ENCODE data around the gene COX6A1.

Gene COX6A1

DNA sequence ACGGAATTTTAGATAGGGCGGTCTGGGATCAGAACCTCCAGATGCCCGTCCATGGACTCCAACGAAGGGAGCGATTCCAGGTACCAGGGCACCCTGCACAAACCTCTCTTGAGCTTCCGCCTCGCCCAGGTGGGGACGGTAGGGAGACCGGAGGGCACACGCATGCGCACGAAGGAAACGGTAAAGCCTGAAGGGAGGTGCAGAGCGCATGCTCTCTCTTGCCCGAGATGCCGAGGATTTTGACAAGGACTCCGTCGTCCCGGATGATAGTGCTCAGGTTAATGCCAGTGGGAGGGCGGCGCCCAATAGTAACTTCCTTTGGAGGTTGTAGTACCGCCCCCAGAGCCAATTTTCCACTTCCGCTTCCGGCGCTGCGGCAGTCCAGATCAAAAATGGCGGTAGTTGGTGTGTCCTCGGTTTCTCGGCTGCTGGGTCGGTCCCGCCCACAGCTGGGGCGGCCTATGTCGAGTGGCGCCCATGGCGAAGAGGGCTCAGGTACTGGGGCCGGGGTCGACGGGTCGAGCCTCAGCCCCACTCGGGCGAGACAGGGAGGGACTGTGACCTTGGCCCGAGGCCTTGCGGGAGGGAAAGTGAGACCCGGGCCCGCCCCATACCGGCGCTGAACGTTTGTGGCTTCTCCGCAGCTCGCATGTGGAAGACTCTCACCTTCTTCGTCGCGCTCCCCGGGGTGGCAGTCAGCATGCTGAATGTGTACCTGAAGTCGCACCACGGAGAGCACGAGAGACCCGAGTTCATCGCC lies at the start of gene COX6A1:
Gene COX6A1, plus strand, starts transcription at position 379 of the 760 bp plus-strand sequence. Its CDS starts 14 bp downstream, at position 393.
- DNase-seq = peak; percentile 99

DNA sequence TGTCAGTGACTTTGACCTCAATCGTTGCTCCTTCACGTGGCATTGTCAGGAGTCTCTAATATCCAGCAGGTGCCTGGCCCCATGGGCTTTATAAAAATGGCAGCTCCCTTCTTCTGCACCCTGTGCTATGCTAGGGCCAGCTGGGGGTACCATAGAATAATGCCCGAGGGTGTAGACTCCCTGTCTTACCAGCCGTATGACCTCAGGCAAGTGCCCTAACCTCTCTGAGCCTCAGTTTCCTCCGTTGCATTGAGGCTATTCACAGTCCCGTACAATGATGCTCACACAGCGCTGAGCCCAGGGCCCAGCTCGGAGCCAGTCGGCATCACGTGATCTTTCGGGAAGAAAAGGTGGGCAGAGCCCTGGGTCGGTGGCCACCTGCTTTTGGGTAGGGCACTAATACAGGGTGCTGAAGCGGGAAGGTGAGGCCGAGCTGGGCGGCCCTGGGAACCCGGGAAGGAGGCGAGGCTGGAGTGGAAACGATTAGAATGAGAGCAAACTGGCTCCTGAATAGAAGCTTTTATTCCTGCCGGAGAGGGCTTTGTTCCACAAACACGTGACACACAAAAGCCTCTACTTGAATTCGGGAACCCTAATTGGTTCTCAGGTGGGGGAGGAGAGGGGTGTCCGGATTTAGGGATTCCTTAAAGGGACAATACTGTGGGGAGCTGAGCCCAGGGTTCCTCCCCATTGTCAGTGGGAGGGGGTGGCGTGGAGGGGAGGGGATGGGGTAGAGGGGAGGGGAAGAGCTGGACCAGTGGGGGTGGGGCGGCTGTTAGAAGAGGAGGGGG lies 49.0 kb upstream of the COX6A1 start:
- DNase-seq = peak in 1 of 2 experiments; percentile 26

GRCh38 chr12:120390540-120391120 lies 47.3 kb upstream of the COX6A1 start:
- DNase-seq = no peak

DNA sequence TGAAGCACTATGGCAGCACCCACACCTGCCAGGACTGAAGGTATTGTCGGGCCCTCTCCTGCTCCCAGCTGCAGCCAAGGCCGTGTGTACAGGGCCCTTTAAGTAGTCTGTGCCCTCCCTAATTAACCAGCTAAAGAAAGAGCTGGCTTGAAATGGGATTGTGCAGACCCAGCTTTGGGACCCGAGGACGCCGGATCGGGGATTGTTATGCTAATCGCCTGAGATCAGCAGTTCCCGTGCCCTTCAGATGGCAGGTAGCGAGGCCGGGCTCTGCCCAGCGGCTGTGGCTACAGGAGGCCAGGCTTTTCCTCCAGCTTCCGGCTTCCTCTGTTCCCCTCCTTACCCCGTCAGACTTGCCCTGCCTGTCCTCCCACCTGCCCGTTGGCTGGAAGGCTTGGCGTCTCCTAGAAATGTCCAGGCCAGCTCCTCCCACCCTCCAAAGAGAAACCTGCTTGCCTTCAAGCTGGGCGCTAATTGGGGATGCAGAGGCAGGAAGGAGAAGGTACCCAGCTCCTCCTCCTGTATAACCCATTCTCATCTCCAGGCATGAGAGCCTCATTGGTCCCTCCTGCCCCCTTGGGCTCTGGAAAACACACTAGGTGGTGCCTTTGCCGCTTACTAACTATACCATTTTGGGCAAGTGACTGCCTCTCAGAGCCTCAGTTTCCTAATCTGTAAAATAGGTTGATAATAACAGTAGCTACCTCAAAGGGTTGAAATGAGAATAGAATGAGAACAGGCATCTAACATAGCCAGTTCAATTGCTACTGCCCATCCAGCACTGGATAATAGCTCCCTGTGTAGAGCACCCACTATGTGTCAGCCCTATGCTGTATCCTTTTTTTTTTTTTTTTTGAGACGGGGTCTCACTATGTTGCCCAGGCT lies 43.2 kb upstream of the COX6A1 start:
- DNase-seq = peak; percentile 17 to 55

GRCh38 chr12:120397824-120398540 lies 39.9 kb upstream of the COX6A1 start:
- no peak for DNase-seq

GRCh38 chr12:120399531-120399930 lies 38.4 kb upstream of the COX6A1 start:
- peak in 1 of 2 experiments; percentile 24 for DNase-seq

DNA sequence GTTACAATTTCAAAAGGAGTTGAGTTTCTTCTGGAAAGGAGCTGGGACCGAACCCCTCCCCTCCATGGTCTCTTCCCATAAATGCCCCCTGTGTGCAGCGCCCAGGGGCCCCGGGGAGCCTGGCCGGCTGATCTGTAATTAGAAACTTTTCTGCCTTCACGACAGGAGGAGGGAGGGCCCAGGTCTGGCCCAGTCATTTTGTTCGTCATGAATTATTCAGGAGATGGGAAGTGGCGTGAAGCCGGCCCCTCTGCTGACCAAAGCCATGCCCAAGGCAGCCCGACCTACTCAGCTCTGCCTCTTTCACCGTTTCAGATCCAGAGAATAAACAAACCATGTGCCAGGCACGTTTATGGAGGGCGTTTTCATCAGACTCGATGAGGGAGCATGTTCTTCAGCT lies 35.7 kb upstream of the COX6A1 start:
- DNase-seq = peak in 1 of 2 experiments; percentile 13

DNA sequence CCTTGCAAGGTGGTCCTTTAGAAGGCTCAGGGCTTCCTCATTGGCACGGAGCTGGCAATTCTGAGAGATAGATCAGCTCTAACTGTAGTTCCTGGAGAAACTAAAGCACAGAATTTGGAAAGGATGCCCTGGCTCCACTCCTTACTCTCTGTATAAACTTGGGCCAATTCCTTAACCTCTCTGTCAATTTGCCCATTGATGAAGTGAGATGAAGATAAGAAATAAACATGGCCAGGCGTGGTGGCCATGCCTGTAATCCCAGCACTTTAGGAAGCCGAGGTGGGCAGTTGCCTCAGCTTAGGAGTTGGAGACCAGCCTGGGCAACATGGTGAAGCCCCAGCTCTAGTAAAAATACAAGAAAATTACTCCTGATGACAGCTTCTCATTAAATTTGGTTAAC lies 34.0 kb upstream of the COX6A1 start:
- no peak for DNase-seq

DNA sequence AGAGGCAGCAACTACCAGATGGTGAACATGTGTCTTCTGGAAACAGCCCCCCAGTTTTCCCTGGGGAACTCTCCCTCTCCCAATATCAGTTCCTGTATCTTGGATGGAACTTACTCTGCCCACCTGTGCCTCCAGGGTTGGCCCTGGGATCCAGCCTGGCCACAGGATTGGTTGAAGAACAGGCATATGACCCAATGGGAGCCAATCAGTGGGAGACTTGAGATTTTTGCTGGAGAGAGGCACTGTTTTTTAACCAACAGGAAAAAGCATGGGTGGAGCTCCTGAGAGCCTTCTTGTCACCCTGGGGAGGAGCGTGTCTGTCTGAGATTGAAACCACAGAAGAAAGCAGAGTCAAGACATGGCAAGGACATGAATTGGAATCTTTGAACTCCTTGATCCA lies 33.6 kb upstream of the COX6A1 start:
- no peak for DNase-seq

- no peak for DNase-seq
Measured at GRCh38 chr12:120406069-120406468, 31.8 kb upstream of the COX6A1 start.

DNA sequence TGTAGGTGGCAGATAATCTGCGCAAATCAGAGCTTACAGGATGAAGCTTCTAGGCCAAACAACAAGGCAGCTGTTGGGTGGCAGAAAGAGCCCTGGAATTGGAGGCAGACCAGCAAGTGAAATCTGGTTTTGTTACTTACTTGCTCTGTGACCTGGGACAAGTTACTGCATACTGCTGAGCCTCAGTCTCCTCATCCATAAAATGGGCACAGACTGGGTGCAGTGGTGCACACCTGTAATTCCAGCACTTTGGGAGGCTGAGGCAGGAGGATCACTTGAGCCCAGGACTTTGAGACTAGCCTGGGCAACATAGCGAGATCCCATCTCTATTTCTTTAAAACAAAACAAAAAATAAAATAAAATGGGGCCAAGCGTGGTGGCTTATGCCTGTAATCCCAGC lies 31.4 kb upstream of the COX6A1 start:
- no peak for DNase-seq

DNA sequence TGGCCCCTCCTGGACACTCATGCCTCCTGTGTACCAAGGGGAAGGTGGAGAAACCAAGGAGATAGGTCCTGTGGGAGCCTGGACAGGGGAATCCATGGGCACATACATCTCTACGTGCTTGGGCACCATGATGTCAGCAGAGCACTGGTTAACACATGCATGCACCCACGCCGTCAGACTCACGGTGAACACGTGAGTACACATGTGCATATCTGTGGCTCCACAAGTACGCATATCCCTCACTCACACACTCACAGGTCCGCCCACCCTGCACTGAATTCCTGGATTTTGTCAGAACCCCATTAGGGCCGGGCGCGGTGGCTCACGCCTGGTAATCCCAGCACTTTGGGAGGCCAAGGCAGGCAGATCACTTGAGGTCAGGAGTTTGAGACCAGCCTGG lies 29.1 kb upstream of the COX6A1 start:
- DNase-seq = no peak

- no peak for DNase-seq
Measured at GRCh38 chr12:120412421-120412820, 25.5 kb upstream of the COX6A1 start.

DNA sequence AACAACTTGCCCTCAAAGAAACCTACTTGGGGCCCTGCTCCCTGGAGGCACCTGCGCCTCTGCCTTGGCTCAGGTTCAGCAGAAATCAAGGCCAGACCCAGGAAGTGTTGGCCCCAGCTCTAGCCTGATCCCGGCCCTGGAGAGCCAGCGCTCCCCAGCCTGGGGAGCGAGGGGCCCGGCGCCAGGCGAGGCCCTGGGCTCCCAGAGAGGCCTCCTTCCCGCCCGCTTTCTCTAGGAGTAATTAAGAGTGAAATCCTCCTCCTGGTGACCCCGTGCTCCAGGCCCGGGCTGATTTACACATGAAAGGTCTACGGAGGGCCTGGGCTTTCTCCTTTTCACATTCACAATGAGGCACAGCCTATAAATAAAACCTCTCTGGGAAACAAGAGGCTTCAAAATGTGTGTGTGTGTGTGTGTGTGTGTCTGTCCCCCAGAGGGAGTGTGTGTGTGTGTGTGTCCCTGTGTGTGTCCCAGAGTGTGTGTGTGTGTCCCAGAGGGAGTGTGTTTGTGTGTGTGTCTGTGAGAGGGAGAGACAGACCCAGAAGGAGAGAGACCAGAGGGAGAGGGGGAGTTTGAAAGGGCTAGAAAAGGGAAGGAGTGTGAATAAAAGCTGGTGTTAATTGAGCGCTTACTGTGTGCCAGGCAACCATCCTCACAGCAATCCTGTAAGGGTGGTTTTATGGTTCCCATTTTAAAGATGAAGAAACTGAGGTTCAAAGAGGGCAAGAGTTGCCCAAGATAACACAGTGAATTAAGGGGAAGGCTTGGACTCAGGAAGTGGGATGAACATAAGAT lies 23.8 kb upstream of the COX6A1 start:
- DNase-seq = no peak

GRCh38 chr12:120416490-120417216 lies 21.3 kb upstream of the COX6A1 start:
- DNase-seq = no peak

DNA sequence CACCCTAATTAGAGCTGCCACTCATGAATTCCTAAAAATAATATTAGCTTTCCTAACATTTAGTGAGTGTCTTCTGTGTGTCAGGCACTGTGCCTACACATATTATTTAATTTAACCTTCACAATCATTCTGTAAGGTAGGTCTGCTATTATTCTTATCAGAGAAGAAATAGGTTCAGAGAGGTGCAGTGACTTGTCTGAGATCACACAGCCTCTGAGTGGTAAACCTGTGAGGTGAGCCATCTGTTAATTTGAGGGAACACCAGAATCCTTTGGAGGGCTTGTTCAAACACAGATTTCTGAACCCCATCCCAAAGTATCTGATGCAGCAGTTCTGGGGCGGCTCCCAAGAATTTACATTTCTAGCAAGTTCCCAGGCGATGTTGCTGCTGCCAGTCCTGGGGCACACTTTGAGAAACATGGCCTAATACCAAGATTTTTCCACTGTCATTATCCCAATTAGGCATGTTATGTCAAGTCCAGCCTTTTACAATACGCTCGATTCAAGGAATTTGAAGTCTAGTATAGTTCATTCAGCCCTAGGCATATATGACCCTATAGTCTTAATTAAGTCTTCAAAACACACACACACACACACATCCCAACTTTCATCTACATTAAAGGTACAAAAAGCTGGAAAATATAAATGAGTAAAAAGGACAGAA lies 19.9 kb upstream of the COX6A1 start:
- DNase-seq = no peak

DNA sequence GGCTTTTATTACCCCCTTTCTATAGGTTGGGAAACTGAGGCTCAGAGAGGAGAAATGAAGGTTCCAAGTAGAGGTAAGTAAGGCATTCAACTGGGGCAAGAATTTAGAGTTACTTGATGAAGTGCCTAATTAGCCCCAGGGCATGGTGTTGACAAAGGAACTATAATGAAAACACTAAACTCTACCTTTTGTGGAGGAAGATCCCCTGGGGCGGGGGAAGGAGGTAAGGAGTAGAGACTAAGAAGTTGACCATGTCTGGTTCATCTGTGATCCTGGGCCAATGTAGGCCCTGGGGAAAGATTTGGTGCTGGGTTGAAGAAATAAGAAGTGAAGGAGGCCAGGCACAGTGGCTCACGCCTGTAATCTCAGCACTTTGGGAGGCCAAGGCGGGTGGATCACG lies 16.2 kb upstream of the COX6A1 start:
- no peak for DNase-seq

DNA sequence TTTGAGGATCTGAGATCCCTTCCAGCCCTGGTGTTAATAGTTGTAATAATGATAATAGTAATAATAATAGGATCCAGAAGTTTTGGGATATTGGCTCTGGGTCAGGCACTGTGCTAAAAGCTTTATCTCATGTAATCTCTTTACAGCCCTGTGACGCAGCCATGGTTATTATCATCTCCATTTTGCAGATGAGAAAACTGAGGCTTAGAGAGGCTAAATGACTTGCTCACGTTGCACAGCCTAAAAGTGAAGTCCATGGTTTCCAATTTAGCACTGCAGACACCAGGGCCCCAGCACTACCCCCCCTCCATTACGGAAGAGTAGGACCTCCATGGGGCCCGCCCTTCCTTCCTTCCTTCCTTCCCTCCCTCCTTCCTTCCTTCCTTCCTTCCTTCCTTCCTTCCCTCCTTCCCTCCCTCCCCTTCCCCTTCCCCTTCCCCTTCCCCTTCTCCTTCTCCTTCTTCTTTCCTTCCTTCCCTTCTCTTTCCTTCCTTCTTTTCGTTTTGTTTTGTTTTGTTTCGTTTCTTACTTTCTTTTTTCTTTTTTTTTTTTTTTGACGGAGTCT lies 14.9 kb upstream of the COX6A1 start:
- DNase-seq = no peak

DNA sequence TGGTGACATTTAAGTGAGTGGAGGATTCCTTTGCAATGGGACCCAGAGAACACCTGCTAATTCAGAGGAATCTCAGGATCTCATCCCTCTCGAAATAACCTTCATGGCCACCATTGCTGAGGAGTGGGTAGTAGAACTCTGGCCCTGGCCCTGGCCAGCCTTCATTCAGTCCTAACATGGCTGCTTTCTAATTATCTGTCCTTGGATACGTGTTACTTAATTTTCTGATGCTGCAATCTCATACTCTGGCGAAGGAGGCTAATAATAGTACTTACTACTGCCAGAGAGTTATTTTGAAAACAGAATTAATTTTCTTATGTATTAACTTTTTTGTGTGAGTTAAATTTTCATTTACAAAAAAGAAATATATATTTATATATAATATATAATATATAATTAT lies 12.1 kb upstream of the COX6A1 start:
- no peak for DNase-seq

Measured in NCI-H526 (cell line).